Measurements from ENCODE around the gene PEX26.
"Not testable (repeated sequence)": the region's sequence is repeated elsewhere in the genome, so short reads cannot be mapped to it uniquely, and the experiment has no call there.

The PEX26 gene

DNA sequence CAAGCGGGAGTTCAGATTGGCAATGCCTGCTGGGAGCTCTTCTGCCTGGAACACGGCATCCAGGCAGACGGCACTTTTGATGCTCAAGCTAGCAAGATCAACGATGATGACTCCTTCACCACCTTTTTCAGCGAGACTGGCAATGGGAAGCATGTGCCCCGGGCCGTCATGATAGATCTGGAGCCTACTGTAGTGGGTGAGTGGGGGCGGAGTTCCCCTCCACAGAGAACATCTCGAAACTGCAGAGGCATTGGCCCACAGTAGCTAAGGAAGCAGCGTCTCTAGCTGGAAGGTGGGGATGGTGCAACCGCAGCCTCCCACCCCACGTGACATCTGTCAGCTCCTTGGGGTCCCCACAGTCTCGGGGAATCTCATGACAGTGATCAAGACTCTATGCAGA is 43.7 kb downstream of the PEX26 start:
- DNase-seq = no peak

DNA sequence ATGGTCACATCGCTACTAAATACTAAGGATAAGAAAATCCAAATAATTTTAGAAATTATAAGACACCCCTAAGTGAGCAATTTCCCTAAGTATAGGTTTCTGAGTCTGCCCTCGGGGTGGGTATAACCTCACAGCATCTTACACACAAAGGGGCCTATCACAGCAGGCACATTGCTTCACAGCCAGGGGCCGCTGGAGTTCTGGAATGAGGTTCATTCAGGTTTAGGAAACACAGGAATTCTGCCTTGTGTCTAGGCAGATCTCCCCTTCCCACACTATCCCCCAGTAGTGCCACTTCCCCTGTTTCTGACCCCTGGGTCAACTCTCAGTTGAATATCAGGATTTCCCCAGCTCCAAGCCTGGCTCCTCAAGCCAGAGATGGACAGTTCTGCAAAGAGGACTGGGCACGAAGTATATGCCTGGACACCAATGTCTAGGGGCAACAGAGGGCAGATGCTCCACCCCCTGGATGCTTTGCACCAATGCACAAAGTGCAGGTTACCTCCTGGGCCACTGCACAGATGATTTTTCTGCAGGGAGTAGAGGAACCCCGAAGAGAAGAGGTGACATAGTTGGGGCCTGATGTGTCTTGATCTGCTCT is 44.3 kb downstream of the PEX26 start:
- DNase-seq = no peak

DNA sequence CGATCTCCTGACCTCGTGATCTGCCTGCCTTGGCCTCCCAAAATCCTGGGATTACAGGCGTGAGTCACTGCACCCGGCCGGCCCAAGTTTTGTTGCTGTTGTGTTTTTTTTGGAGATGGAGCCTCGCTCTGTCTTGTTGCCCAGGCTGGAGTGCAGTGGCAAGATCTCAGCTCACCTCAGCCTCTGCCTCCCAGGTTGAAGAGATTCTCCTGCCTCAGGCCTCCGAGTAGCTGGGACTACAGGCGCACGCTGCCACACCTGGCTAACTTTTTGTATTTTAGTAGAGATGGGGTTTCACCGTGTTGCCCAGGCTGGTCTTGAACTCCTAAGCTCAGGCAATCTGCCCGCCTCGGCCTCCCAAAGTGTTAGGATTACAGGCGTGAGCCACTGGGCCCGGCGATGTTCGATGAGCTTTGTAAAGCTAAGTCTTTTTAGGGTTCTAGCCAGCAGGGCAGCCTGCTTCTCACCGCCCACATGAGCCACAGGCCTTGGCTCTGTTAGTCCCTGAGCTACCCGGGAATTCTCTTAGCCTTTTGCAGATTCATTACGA is 45.8 kb downstream of the PEX26 start:
- not testable (repeated sequence) for DNase-seq

GRCh38 chr22:18126606-18127005 is 48.8 kb downstream of the PEX26 start:
- DNase-seq = no peak

- no peak for DNase-seq
Observed at GRCh38 chr22:18130018-18130417, 52.2 kb downstream of the PEX26 start.

GRCh38 chr22:18130699-18131429 is 53.1 kb downstream of the PEX26 start:
- DNase-seq = no peak

DNA sequence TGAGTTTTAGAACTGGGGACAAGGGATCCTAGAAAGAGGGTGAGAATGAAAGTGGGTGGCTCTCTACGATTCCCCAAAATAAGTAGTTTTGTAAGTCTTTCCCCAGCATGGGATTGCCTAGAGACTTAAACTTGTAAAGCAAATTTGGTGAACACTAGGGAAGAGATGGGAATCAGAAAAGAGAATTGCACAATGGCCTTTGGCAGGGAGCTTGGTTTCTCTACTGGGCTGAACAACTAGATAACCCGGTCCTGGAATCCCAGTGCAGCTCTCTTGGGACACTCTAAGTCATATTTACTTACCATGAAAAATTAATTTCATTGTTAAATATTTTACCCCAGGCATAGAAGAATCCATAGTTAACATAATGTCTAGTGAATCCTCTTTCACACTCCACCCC is 55.7 kb downstream of the PEX26 start:
- DNase-seq = no peak

- DNase-seq = no peak
Observed at GRCh38 chr22:18136563-18137320, 59.0 kb downstream of the PEX26 start.

GRCh38 chr22:18141004-18141403 is 63.2 kb downstream of the PEX26 start:
- DNase-seq = not testable (repeated sequence)

DNA sequence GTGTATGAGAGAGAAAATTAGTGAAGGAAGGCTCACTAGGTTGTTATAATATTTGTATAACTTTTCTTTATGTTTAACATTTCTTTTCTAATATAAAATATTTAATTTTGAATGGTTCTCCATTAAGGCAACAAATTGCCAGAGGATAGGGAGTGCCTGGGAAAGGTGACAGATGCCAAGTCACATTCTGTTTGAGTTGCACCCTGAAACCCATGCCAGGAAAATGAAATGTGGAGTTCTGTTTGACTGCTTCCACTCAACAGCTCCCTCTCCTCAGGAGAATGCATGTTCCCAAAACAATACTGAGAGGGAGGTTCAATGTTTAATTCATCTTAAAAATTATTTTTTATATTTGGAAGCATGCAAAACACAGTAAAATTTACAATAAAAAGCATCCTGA is 66.3 kb downstream of the PEX26 start:
- no peak for DNase-seq

- no peak for DNase-seq
Observed at GRCh38 chr22:18145676-18146388, 68.0 kb downstream of the PEX26 start.

DNA sequence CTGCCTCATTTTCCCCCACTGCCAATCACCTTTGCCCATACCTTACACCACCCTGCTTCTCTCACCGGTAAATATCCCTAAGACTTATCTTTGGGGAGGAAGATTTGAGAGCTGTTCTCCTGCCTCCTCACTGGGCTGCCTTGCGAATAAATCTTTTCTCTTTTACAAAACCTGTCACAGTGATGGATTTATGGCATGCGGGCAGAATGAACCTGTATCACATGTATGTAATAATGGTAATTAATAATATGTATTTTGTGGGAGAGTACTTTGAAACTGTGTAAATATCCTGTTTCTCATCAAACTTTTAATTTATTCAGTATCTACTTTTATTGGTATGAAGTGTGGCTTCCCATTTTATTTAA is 68.6 kb downstream of the PEX26 start:
- DNase-seq = no peak

GRCh38 chr22:18147791-18148190 is 70.0 kb downstream of the PEX26 start:
- DNase-seq = no peak

DNA sequence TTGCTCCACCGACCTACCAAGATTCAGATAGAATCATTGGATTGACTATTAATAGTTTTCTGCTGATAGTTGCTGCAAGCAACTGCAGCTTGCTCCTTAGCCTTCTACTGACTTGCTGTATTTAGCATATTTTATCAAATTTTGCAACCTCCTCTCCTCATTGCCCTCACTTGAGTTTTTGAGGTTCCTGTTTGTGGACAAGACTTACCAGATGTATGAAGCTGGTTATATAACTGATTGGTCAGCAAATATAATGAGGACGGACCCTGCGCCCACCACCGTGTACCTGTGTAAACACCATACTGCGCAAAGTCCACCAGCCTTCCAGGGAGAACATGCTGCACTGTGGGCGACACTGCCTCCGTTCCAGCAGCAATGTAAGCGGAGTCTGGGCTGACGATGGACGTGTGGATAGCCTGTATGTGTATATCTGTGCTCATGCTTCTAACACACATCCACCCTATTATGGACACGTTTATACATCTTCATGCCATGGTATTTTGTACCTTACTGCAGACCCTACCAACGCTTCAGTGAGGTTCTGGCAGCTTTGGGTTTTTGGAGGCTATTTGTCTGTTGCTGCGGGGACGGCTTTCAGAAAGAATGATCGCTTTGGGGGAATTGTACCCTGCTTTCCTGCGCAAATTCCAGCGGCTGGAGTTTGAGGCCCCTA is 70.6 kb downstream of the PEX26 start:
- no peak for DNase-seq

DNA sequence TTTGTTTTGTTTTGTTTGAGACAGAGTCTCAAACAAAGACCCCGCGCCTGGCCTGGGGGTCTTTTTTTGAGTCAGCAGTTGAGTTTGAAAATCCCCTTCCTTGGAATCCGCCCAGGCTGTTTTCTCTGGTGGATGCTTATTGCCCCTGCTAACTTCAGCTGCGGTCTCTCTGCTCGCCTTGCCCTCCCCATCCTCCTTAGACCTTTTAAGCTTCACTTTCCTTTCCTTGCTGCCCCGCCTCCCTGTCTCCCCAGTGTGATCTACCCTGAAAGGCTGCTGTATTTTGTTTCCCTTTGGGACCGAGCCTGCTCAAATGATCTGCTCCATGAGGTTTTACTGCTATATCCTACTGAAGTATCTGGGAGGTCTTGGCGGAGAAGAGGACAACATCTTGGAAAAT is 74.7 kb downstream of the PEX26 start:
- DNase-seq = peak; percentile 30

DNA sequence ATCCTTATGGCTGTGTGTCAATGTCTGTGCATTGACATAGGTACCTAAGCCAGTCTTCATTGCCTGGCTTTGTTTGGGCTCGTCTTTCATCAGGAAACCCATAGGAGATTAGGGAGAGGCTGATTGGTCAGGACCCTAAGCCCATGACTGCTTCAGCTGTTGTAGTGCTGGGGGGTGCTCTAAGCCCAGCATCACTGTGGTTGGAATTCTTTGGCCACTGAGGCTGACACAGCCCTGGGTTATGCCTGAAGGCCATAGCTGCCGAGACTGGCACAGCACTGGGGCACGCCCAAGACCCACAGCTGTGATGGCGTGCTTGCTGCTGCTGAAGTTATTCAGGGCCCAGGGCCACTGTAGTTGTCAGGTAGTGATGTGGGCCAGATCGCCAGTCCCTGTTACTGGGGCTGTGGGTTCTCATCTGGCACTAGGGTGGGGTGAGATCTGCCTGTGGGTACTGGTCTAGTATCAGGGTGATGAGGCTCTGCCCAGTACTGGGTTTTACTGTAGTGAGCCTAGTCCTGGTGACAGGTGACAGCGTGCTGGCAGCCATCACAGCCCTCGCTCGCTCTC is 77.1 kb downstream of the PEX26 start:
- no peak for DNase-seq
